HCT116 (cell line): ENCODE results near the gene TXN. TPM values are rescaled to one million over a fixed set of nuclear protein-coding genes. Genes with fewer than 3 reads are reported as not detected.

Experiments
- ATAC-seq: fragments of 200-7000 bp; cut with Tn5 transposase; 2 replicates; pipeline ENCODE4 v1.9.1; 2020; ENCODE audit warnings: mild to moderate bottlenecking, moderate library complexity
- BruUV-seq: library from RNA; stranded (reverse); fragments of 400-500 nt; replicated peaks from 2 replicates; lab custom pipeline; 2021; lab: Mats Ljungman, UMichigan
- CTCF ChIA-PET: fragments of 300-600 bp; sonication (Branson Sonifier 250); formaldehyde crosslinking; loops from one replicate; lab custom pipeline; 2021; ENCODE audit warnings: antibody characterized with exemption; lab: Charles Lee
- POLR2A ChIA-PET: fragments of 300-600, 350-600 bp; sonication (Branson Sonifier 250); formaldehyde crosslinking; loops from one replicate; lab custom pipeline; 2021; ENCODE audit warnings: antibody characterized with exemption; lab: Charles Lee
- RAD21 ChIA-PET, 2 experiments: fragments of 300-600 bp; sonication (Branson Sonifier 250); formaldehyde crosslinking; loops; one replicate each; lab custom pipeline; 2023; ENCODE audit warnings: low total read pairs in 2 of 2; ENCODE audit not compliant: uncharacterized antibody in 2 of 2, unreplicated experiment in 2 of 2, low non-redundant PET in 1 of 2; lab: Charles Lee
- DNase-seq: peaks from one replicate; pipeline ENCODE4 v3.0.0-alpha.2; 2010; ENCODE audit warnings: low read depth, low spot score
- H2AFZ ChIP-seq: fragments of 200-600 bp; shearing (Covaris generic), sonication (generic); 2 replicates; pipeline ENCODE4 v1.6.1; 2017; ENCODE audit warnings: low read depth, mixed run types, mixed read lengths, antibody characterized with exemption, low read length; ENCODE audit not compliant: poor library complexity, severe bottlenecking
- H3K27ac ChIP-seq: 2 replicates; pipeline ENCODE4 v1.5.1; 2012; ENCODE audit warnings: low read depth, low read length
- H3K27me3 ChIP-seq: fragments of 200-600 bp; sonication (generic); 2 replicates; pipeline ENCODE4 v1.6.1; 2016; ENCODE audit warnings: mixed run types, low read length, mixed read lengths; ENCODE audit not compliant: insufficient read depth
- H3K36me3 ChIP-seq, 2 experiments: fragments of 200-500 bp in 1 of 2; fragments of 200-600 bp in 1 of 2; sonication (Bioruptor generic) in 1 of 2; sonication (generic) in 1 of 2; 2 replicates each; pipeline versions ENCODE4 v1.5.1 to v1.6.1; 2014 to 2016; ENCODE audit warnings: low read length in 2 of 2, inconsistent platforms in 1 of 2, mixed read lengths in 1 of 2, mixed run types in 1 of 2; ENCODE audit not compliant: insufficient read depth in 2 of 2, control insufficient read depth in 1 of 2
- H3K4me1 ChIP-seq, 2 experiments: fragments of 200-600 bp in 1 of 2; sonication (generic) in 1 of 2; 2 replicates each; pipeline versions ENCODE4 v1.5.1 to v1.6.1; 2012 to 2017; ENCODE audit warnings: low read length in 2 of 2, inconsistent platforms in 1 of 2, mild to moderate bottlenecking in 1 of 2, mixed read lengths in 1 of 2, mixed run types in 1 of 2, moderate library complexity in 1 of 2; ENCODE audit not compliant: insufficient read depth in 2 of 2, control insufficient read depth in 1 of 2
- H3K4me2 ChIP-seq: fragments of 200-600 bp; sonication (generic); 2 replicates; pipeline ENCODE4 v1.6.1; 2017; ENCODE audit warnings: mixed run types, low read length, mixed read lengths
- H3K4me3 ChIP-seq, 2 experiments: fragments of 200-600 bp in 1 of 2; sonication (generic) in 1 of 2; replicated peaks in 1 of 2; 2 replicates each; pipeline ENCODE4 v1.5.1; 2011 to 2016; ENCODE audit warnings: low read length in 2 of 2, control low read depth in 1 of 2, low read depth in 1 of 2, mild to moderate bottlenecking in 1 of 2, mixed read lengths in 1 of 2, mixed run types in 1 of 2
- H3K79me2 ChIP-seq: fragments of 200-600 bp; sonication (generic); 2 replicates; pipeline ENCODE4 v1.6.1; 2017; ENCODE audit warnings: mild to moderate bottlenecking, mixed run types, low read length, moderate library complexity, mixed read lengths; ENCODE audit not compliant: insufficient read depth
- H3K9ac ChIP-seq: fragments of 200-600 bp; sonication (generic); 2 replicates; pipeline ENCODE4 v1.6.1; 2016; ENCODE audit warnings: low read length, mixed read lengths
- H3K9me2 ChIP-seq: fragments of 200-600 bp; sonication (generic), shearing (Covaris generic); 2 replicates; pipeline ENCODE4 v1.6.1; 2017; ENCODE audit warnings: mixed run types, mild to moderate bottlenecking, moderate library complexity; ENCODE audit not compliant: insufficient read depth
- H3K9me3 ChIP-seq, 2 experiments: fragments of 200-500 bp in 1 of 2; fragments of 200-600 bp in 1 of 2; sonication (Bioruptor generic) in 1 of 2; sonication (generic) in 1 of 2; 2 replicates each; pipeline ENCODE4 v1.6.1; 2014 to 2017; ENCODE audit warnings: low read length in 2 of 2, mixed read lengths in 2 of 2, inconsistent platforms in 1 of 2, low read depth in 1 of 2, mild to moderate bottlenecking in 1 of 2, mixed run types in 1 of 2, moderate library complexity in 1 of 2; ENCODE audit not compliant: control insufficient read depth in 1 of 2, insufficient read depth in 1 of 2
- H4K20me1 ChIP-seq: fragments of 200-600 bp; sonication (generic), shearing (Covaris generic); 2 replicates; pipeline ENCODE4 v1.6.1; 2017; ENCODE audit warnings: mixed run types, mild to moderate bottlenecking, moderate library complexity; ENCODE audit not compliant: insufficient read depth
- POLR2AphosphoS5 ChIP-seq: IDR thresholded peaks from 2 replicates; pipeline ENCODE4 v1.6.1; 2011; ENCODE audit warnings: mild to moderate bottlenecking, low read depth, low read length, moderate library complexity
- SIN3A ChIP-seq: IDR thresholded peaks from 2 replicates; pipeline ENCODE4 v1.6.1; 2012; ENCODE audit warnings: low read depth
- SRF ChIP-seq: IDR thresholded peaks from 2 replicates; pipeline ENCODE4 v1.6.1; 2012; ENCODE audit warnings: low read depth
- intact Hi-C: fragments of 100-400 bp; cut with micrococcal nuclease; formaldehyde crosslinking; loops from 2 replicates; pipeline ENCODE4 v1.10.0; 2022
- total RNA-seq: library from RNA; stranded (reverse); gene quantifications from one replicate; pipeline ENCODE4 v1.2.1, GENCODE V29; 2021; ENCODE audit not compliant: unreplicated experiment
- TF ChIP-seq, protein P1 (sequence below): IDR thresholded peaks from 2 replicates; pipeline ENCODE4 v1.6.1; 2011; ENCODE audit warnings: mild to moderate bottlenecking, low read length, moderate library complexity; ENCODE audit not compliant: insufficient replicate concordance; ENCODE audit errors: extremely low read depth
- TF ChIP-seq, protein P2 (sequence below): IDR thresholded peaks from 2 replicates; pipeline ENCODE4 v1.6.1; 2012

The TXN gene
- total RNA-seq, 1 experiment from 2014 or later: 421 TPM

DNA sequence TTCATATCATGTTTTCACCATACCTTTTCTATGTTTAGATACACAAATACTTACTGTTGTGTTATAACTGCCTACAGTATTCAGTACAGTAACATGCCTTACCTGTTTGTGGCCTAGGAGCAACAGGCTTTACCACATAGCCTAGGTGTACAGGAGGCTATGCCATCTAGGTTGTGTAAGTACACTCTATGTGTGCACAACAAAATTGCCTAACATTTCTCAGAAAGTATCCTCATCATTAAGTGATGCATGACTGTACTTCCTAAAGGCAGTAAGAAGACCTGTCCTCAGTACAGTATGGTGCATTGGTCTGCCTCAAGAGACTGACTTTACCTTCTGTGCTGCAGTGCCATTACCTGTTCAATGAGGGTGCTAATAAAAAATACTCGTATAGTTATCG, 7.9 kb downstream of the TXN start:
- H3K4me3 ChIP-seq: no peak overlapping the region
- no peaks in the 10 kb centered on the region for H3K9me3 ChIP-seq
- H3K27me3 ChIP-seq: no peaks in the 10 kb centered on the region
- BruUV-seq: no TSS peak
- ATAC-seq: no peak
- TF ChIP-seq POLR2AphosphoS5: no peak
- TF ChIP-seq, protein P1, sequence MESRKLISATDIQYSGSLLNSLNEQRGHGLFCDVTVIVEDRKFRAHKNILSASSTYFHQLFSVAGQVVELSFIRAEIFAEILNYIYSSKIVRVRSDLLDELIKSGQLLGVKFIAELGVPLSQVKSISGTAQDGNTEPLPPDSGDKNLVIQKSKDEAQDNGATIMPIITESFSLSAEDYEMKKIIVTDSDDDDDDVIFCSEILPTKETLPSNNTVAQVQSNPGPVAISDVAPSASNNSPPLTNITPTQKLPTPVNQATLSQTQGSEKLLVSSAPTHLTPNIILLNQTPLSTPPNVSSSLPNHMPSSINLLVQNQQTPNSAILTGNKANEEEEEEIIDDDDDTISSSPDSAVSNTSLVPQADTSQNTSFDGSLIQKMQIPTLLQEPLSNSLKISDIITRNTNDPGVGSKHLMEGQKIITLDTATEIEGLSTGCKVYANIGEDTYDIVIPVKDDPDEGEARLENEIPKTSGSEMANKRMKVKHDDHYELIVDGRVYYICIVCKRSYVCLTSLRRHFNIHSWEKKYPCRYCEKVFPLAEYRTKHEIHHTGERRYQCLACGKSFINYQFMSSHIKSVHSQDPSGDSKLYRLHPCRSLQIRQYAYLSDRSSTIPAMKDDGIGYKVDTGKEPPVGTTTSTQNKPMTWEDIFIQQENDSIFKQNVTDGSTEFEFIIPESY: no peak
- peaks cover 0 to 10% of the 10 kb centered on the region in 2 experiments; a peak in 2 of 4 replicates for H3K4me1 ChIP-seq
- H3K79me2 ChIP-seq: peaks cover 89% of the 10 kb centered on the region
- ChIA-PET POLR2A (interaction anchor here (0.9 to 1.2 kb wide), 2 partner anchors 12 to 29 kb away, joined by 3 read pairs; no protein-coding TSS in a partner anchor), RAD21 (no interaction called here), CTCF (interaction anchor here (0.7 kb wide), 1 partner anchor 90 kb away, joined by 3 read pairs; no protein-coding TSS in a partner anchor)
- peaks cover 72% of the 10 kb centered on the region for H4K20me1 ChIP-seq
- H3K9ac ChIP-seq: no peak overlapping the region
- H2AFZ ChIP-seq: no peak overlapping the region
- H3K36me3 ChIP-seq: peaks cover 42 to 66% of the 10 kb centered on the region in 2 experiments
- H3K4me2 ChIP-seq: no peak overlapping the region
- no peaks in the 10 kb centered on the region for H3K9me2 ChIP-seq
- DNase-seq: no peak
- intact Hi-C loops: no loop called here
- H3K27ac ChIP-seq: no peak overlapping the region

DNA sequence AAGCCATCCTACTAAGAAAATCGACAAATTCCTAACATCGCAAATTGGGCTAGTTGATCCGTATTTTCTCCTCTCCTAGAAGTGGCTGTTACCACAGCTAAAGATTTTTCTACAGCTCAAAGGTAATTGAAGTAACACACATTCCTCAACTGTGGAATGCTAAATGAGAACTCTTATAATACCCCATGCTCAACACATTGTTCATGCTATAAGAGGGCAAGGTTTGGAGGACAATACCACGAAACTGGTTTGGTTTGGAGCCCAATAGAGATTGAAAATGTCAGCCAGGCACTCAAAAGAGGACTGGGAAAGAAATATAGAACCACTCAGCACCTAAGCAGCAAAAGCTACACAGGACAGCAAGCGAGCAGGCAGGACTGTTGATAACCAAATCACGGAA, 10.1 kb downstream of the TXN start:
- DNase-seq: no peak
- H3K27me3 ChIP-seq: no peaks in the 10 kb centered on the region
- TF ChIP-seq SRF (no peak), SIN3A (no peak)
- TF ChIP-seq, protein P2, sequence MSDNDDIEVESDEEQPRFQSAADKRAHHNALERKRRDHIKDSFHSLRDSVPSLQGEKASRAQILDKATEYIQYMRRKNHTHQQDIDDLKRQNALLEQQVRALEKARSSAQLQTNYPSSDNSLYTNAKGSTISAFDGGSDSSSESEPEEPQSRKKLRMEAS: no peak
- TF ChIP-seq, all 23 proteins: peak for 0
- intact Hi-C loops: no loop called here
- H3K9ac ChIP-seq: no peak overlapping the region
- H2AFZ ChIP-seq: no peak overlapping the region
- CTCF ChIA-PET: no interaction called here
- RAD21 ChIA-PET: no interaction called here
- H3K4me2 ChIP-seq: no peak overlapping the region
- no peak overlapping the region for H3K27ac ChIP-seq
- peaks cover 67% of the 10 kb centered on the region for H3K79me2 ChIP-seq
- no TSS peak for BruUV-seq
- no peaks in the 10 kb centered on the region for H3K9me2 ChIP-seq
- no peaks in the 10 kb centered on the region for H3K4me1 ChIP-seq
- POLR2A ChIA-PET: no interaction called here
- H3K9me3 ChIP-seq: no peaks in the 10 kb centered on the region
- no peak overlapping the region for H3K4me3 ChIP-seq
- peaks cover 42 to 74% of the 10 kb centered on the region in 2 experiments for H3K36me3 ChIP-seq
- H4K20me1 ChIP-seq: peaks cover 61% of the 10 kb centered on the region
- no peak for ATAC-seq
